Thymus (tissue), 11 donors: Measurements from ENCODE around the gene ZC3HAV1. TPM values are rescaled to one million over a fixed set of nuclear protein-coding genes. Genes with fewer than 3 reads are reported as not detected.
"Not testable (repeated sequence)": the region's sequence is repeated elsewhere in the genome, so short reads cannot be mapped to it uniquely, and the experiment has no call there.

Source experiments
- DNase-seq, 9 donors: peaks; one replicate each; pipeline ENCODE4 v3.0.0-alpha.2; 2013; ENCODE audit warnings: low spot score in 9 of 9, low read depth in 6 of 9, missing footprints in 1 of 9
- H3K27ac ChIP-seq, 2 donors: one replicate each; pipeline ENCODE4 v1.5.1; 2013; ENCODE audit warnings: control low read depth in 1 of 2, low read depth in 1 of 2, low read length in 1 of 2, mild to moderate bottlenecking in 1 of 2, moderate library complexity in 1 of 2
- H3K27me3 ChIP-seq, 2 donors: one replicate each; pipeline ENCODE4 v1.5.1; 2013; ENCODE audit warnings: low read length in 1 of 2; ENCODE audit not compliant: control insufficient read depth in 2 of 2, insufficient read depth in 1 of 2
- H3K36me3 ChIP-seq, 2 donors: one replicate each; pipeline ENCODE4 v1.5.1; 2013; ENCODE audit warnings: low read length in 1 of 2, mild to moderate bottlenecking in 1 of 2, moderate library complexity in 1 of 2; ENCODE audit not compliant: control insufficient read depth in 2 of 2, insufficient read depth in 2 of 2
- H3K4me1 ChIP-seq, 2 donors: one replicate each; pipeline ENCODE4 v1.5.1; 2013; ENCODE audit warnings: low read length in 2 of 2; ENCODE audit not compliant: control insufficient read depth in 2 of 2, insufficient read depth in 2 of 2
- H3K4me3 ChIP-seq, 2 donors: one replicate each; pipeline ENCODE4 v1.5.1; 2013; ENCODE audit warnings: low read length in 2 of 2, control low read depth in 1 of 2, mild to moderate bottlenecking in 1 of 2
- H3K9me3 ChIP-seq, 2 donors: one replicate each; pipeline ENCODE4 v1.5.1; 2013; ENCODE audit warnings: low read length in 1 of 2, mild to moderate bottlenecking in 1 of 2; ENCODE audit not compliant: control insufficient read depth in 2 of 2, insufficient read depth in 1 of 2
- WGBS: extraction: QIAGEN DNeasy Blood & Tissue Kit; methylation state at CpG from one replicate; pipeline ENCODE4 v1.1.7; 2013; 5-methylcytosine and 5-hydroxymethylcytosine counted together
- polyA plus RNA-seq: library from polyadenylated mRNA; stranded (reverse); fragments of 200-250 nt; gene quantifications from one replicate; pipeline ENCODE4 v1.2.3, GENCODE V29; 2013
- total RNA-seq: library from RNA; stranded (reverse); fragments of 120-200 nt; gene quantifications from one replicate; pipeline ENCODE4 v1.2.4, GENCODE V29; 2013
- donor health status: healthy.

ZC3HAV1 gene
- total and polyA plus RNA-seq, 2 donors: 26.5 to 27.4 TPM

DNA sequence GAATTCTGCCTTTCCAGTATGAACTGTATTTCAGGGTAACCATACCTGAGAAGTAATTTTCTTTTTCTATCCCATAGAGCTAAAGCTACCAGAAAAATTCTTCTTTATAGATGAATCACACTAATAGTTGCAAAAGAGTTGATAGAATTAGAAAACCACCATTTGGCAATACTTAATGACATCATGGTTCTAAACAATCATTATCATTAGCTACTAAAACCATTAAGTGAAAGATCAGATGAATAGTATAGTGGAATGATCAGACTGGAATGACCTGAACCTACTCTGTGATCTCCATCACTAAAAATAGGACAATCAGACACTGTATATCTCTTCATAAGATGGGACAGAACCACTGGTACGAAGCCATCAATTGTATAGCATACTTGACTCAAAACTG is 53.8 kb downstream of the ZC3HAV1 start:
- no peaks in the 10 kb centered on the region for H3K27me3 ChIP-seq
- H3K36me3 ChIP-seq: peaks cover 60 to 89% of the 10 kb centered on the region in 2 donors
- DNase-seq: no peak
- H3K27ac ChIP-seq: no peak overlapping the region
- no peak overlapping the region for H3K4me3 ChIP-seq
- no peaks in the 10 kb centered on the region for H3K4me1 ChIP-seq
- WGBS: 100% methylated on average over 1 of the region's 1 CpG
- H3K9me3 ChIP-seq: no peaks in the 10 kb centered on the region

- peaks cover 55 to 89% of the 10 kb centered on the region in 2 donors for H3K36me3 ChIP-seq
- H3K27ac ChIP-seq, H3K4me1 ChIP-seq, H3K4me3 ChIP-seq, DNase-seq, H3K9me3 ChIP-seq, H3K27me3 ChIP-seq: not testable (repeated sequence)
- WGBS: 97% methylated on average over 14 of the region's 14 CpGs
Measured at GRCh38 chr7:139054656-139055055, 54.9 kb downstream of the ZC3HAV1 start.

- Histone ChIP-seq H3K4me3 (no peak overlapping the region), H3K9me3 (no peaks in the 10 kb centered on the region), H3K27me3 (no peaks in the 10 kb centered on the region), H3K4me1 (no peaks in the 10 kb centered on the region), H3K27ac (no peak overlapping the region), H3K36me3 (peaks cover 56 to 89% of the 10 kb centered on the region in 2 donors)
- no peak for DNase-seq
- 94% methylated on average over 2 of the region's 2 CpGs for WGBS
Measured at GRCh38 chr7:139054101-139054500, 55.4 kb downstream of the ZC3HAV1 start.

- H3K4me1 ChIP-seq: no peaks in the 10 kb centered on the region
- no peaks in the 10 kb centered on the region for H3K27me3 ChIP-seq
- no peak overlapping the region for H3K27ac ChIP-seq
- no peak overlapping the region for H3K4me3 ChIP-seq
- no peak for DNase-seq
- H3K9me3 ChIP-seq: no peaks in the 10 kb centered on the region
- H3K36me3 ChIP-seq: peaks cover 53 to 91% of the 10 kb centered on the region in 2 donors
Measured at GRCh38 chr7:139051655-139052054, 57.9 kb downstream of the ZC3HAV1 start.

DNA sequence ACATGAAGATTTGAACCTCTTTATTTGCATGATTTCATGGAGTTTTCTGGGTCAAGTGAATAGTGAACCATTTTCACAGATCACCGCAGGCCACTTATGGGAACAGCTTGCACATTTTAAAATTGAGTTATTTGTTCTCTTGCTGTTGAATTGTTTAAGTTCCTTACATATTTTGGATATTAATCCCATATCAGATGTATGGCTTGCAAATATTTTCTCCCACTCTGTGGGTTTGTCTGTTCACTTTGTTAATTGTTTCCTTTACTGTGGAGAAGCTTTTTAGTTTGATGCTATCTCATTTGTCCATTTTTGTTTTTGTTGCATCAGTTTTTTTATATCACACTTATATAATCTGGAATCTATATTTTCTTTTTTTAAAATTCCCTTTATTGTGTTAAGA is 59.6 kb downstream of the ZC3HAV1 start:
- 97% methylated on average over 1 of the region's 1 CpG for WGBS
- H3K27me3 ChIP-seq: no peaks in the 10 kb centered on the region
- peaks cover 55 to 92% of the 10 kb centered on the region in 2 donors for H3K36me3 ChIP-seq
- no peak overlapping the region for H3K4me3 ChIP-seq
- H3K9me3 ChIP-seq: no peaks in the 10 kb centered on the region
- DNase-seq: no peak
- H3K27ac ChIP-seq: no peak overlapping the region
- peaks cover 0 to 4% of the 10 kb centered on the region in 2 donors for H3K4me1 ChIP-seq

- peaks cover 49 to 92% of the 10 kb centered on the region in 2 donors for H3K36me3 ChIP-seq
- 80% methylated on average over 7 of the region's 7 CpGs for WGBS
- no peak for DNase-seq
- H3K4me1 ChIP-seq: peaks cover 2 to 4% of the 10 kb centered on the region in 2 donors
- no peak overlapping the region for H3K4me3 ChIP-seq
- no peaks in the 10 kb centered on the region for H3K9me3 ChIP-seq
- no peak overlapping the region for H3K27ac ChIP-seq
- no peaks in the 10 kb centered on the region for H3K27me3 ChIP-seq
Measured at GRCh38 chr7:139049111-139049510, 60.4 kb downstream of the ZC3HAV1 start.

- 95% methylated on average over 3 of the region's 3 CpGs for WGBS
Measured at GRCh38 chr7:139047970-139048369, 61.5 kb downstream of the ZC3HAV1 start.

DNA sequence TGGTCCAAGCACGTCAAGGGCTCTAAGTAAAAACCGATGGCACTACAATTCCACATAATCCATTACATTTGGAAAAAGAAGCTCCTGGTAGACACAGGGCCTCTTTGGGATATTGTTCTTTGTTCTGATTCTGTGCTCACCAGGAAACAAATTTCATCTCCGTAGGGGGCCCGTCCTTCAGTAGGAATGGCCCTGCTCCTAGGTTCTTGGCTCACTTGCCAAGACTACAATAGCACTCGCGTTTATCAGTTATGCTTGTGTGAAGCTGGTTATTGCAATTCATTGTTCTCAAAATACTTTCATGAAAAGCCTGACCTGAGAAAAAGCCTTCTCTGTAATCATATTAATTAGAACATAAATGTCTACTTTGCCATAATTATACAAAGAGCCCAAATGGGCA is 63.4 kb downstream of the ZC3HAV1 start:
- H3K36me3 ChIP-seq: peaks cover 33 to 75% of the 10 kb centered on the region in 2 donors
- no peaks in the 10 kb centered on the region for H3K9me3 ChIP-seq
- H3K4me3 ChIP-seq: no peak overlapping the region
- H3K27ac ChIP-seq: no peak overlapping the region
- 96% methylated on average over 6 of the region's 6 CpGs for WGBS
- no peaks in the 10 kb centered on the region for H3K27me3 ChIP-seq
- DNase-seq: no peak
- H3K4me1 ChIP-seq: peaks cover 2 to 6% of the 10 kb centered on the region in 2 donors

More at GRCh38 chr7:139047970-139048369, 61.5 kb downstream of the ZC3HAV1 start:
- Histone ChIP-seq H3K36me3 (peaks cover 45 to 90% of the 10 kb centered on the region in 2 donors), H3K27me3 (no peaks in the 10 kb centered on the region), H3K4me3 (no peak overlapping the region), H3K9me3 (no peaks in the 10 kb centered on the region), H3K4me1 (peaks cover 2 to 4% of the 10 kb centered on the region in 2 donors), H3K27ac (no peak overlapping the region)
- no peak for DNase-seq

DNA sequence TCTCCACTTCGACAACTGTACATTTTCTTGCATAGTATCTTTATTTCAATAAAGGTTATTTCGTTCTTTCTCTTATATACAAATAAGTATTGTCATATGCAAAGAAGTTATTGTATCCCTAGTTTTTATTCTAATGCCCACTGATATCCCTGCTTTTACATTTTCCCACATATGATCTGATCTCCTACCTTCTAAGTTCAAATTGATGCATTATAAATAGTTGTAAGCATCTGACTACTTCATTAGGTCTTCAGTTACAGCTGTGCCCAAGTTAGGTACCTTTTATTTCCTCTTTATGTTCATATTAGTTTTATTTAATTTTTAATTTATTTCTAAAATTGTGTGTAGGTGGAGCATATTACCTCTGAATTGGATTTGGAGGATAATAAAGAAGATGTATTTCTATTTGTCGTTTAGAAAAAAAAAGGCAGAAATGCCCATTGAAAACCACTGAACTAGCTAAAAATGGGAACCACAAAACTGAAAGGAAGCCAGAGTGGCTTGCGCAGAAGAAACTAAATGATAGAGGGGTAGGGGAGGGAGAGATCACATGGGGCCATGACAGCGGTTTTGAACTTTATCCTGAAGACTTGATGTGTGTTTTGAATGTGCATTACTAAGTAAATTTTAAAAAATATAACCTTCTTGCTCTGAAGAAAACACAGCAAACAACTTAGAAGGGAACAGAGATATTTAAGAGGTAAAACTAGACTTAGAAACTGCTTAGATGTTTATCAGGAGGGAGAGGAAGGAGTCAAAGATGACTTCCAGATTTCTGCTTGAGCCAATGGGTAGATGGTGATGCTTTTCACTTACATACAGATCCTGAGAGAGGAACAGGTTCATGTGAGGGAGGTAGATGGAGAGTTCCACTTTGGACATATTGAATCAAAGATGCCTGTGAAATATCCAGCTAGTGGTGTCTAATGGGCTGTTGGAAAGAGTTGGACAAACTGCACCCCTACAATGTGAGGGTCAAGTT is 64.4 kb downstream of the ZC3HAV1 start:
- Histone ChIP-seq H3K9me3 (no peaks in the 10 kb centered on the region), H3K4me3 (no peak overlapping the region), H3K27ac (peak overlapping the region; percentile 10 to 52), H3K4me1 (peaks cover 2 to 7% of the 10 kb centered on the region in 2 donors), H3K27me3 (no peaks in the 10 kb centered on the region), H3K36me3 (peaks cover 28 to 65% of the 10 kb centered on the region in 2 donors)
- 38% methylated on average over 5 of the region's 5 CpGs for WGBS
- DNase-seq: peak in 2 of 9 donors; percentile 18 to 50
